SK-N-SH (cell line): ENCODE results near the gene P2RY6.

Experiments
- EP300 ChIP-seq, 2 experiments: IDR thresholded peaks; 2 replicates each; pipeline versions ENCODE4 v1.4.0 to v1.6.1; 2012; ENCODE audit warnings: borderline replicate concordance in 1 of 2, low read depth in 1 of 2, low read length in 1 of 2
- EZH2phosphoT487 ChIP-seq: fragments of 200-600 bp; sonication (generic); IDR thresholded peaks from 2 replicates; pipeline ENCODE4 v1.6.1; 2017; ENCODE audit warnings: low read depth, mixed run types, mild to moderate bottlenecking, antibody characterized with exemption, moderate library complexity, borderline replicate concordance
- JUND ChIP-seq: IDR thresholded peaks from 2 replicates; pipeline ENCODE4 v1.4.0; 2012
- MXI1 ChIP-seq: IDR thresholded peaks from 2 replicates; pipeline ENCODE4 v1.6.1; 2012; ENCODE audit warnings: mild to moderate bottlenecking, low read depth, low read length, improper control_type of control experiment
- USF2 ChIP-seq: fragments of 150-350 bp; IDR thresholded peaks from 2 replicates; pipeline ENCODE4 v1.6.1; 2017; ENCODE audit warnings: antibody characterized with exemption, low read length, low read depth, borderline replicate concordance

DNA sequence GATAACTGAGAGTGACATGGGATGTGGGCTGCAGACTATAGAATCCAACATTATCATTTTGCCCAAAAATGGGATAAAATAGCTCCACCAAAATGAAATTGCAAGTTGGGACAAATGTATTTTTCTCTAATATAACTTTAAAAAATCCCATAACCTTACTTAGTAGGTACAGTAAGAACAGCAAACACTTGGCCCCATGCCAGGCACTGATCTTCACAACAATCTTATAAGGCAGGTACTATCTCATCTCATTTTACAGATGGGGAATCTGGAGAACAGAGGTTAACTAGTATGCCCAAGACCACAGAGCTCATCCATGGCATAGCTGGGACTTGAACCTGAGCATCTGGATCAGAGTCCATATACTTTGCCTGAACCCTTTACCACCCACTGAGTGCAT, 22.5 kb downstream of the P2RY6 start:
- TF ChIP-seq EZH2phosphoT487 (no peak), EP300 (IDR thresholded peaks at IDR 0.05; ENCODE audit: borderline replicate concordance in 1 of 2, low read depth in 1 of 2, low read length in 1 of 2) (no peak), JUND (no peak), USF2 (no peak), MXI1 (no peak)
